IPS-15b (cell line): ENCODE measurements around the gene TIPARP.
"Not testable (repeated sequence)": the region's sequence is repeated elsewhere in the genome, so short reads cannot be mapped to it uniquely, and the experiment has no call there.

Experiments
- H3K27me3 ChIP-seq: one replicate; pipeline ENCODE4 v1.6.1; 2013; ENCODE audit warnings: low read length; ENCODE audit not compliant: control insufficient read depth, insufficient read depth
- H3K36me3 ChIP-seq: one replicate; pipeline ENCODE4 v1.6.1; 2013; ENCODE audit warnings: low read length; ENCODE audit not compliant: control insufficient read depth, insufficient read depth
- H3K4me1 ChIP-seq: one replicate; pipeline ENCODE4 v1.6.1; 2013; ENCODE audit warnings: mild to moderate bottlenecking, low read length; ENCODE audit not compliant: control insufficient read depth, insufficient read depth
- H3K4me3 ChIP-seq: one replicate; pipeline ENCODE4 v1.5.1; 2013; ENCODE audit warnings: low read depth, low read length
- H3K9ac ChIP-seq: one replicate; pipeline ENCODE4 v1.6.1; 2013; ENCODE audit warnings: low read depth, mild to moderate bottlenecking, low read length
- H3K9me3 ChIP-seq: one replicate; pipeline ENCODE4 v1.6.1; 2013; ENCODE audit warnings: mild to moderate bottlenecking, low read length; ENCODE audit not compliant: control insufficient read depth, insufficient read depth

Gene TIPARP

GRCh38 chr3:156737049-156737448, 62.7 kb downstream of the TIPARP start:
- not testable (repeated sequence) for H3K9ac ChIP-seq, H3K36me3 ChIP-seq, H3K4me1 ChIP-seq, H3K9me3 ChIP-seq, H3K27me3 ChIP-seq, H3K4me3 ChIP-seq

- no peaks in the 10 kb centered on the region for H3K36me3 ChIP-seq
- H3K9me3 ChIP-seq, result no peaks in the 10 kb centered on the region
- H3K27me3 ChIP-seq, result no peaks in the 10 kb centered on the region
- H3K4me3 ChIP-seq, result no peak overlapping the region
- H3K4me1 ChIP-seq, result no peaks in the 10 kb centered on the region
- no peak overlapping the region for H3K9ac ChIP-seq
These were observed 63.9 kb downstream of the TIPARP start for GRCh38 chr3:156738251-156738650.

GRCh38 chr3:156739976-156740375, 65.6 kb downstream of the TIPARP start:
- H3K4me3 ChIP-seq, result no peak overlapping the region
- no peaks in the 10 kb centered on the region for H3K27me3 ChIP-seq
- H3K4me1 ChIP-seq, result no peaks in the 10 kb centered on the region
- H3K9me3 ChIP-seq, result no peaks in the 10 kb centered on the region
- H3K36me3 ChIP-seq, result no peaks in the 10 kb centered on the region
- H3K9ac ChIP-seq, result no peak overlapping the region

GRCh38 chr3:156740581-156740980, 66.2 kb downstream of the TIPARP start:
- H3K4me1 ChIP-seq, H3K9me3 ChIP-seq, H3K27me3 ChIP-seq, H3K36me3 ChIP-seq, H3K9ac ChIP-seq, H3K4me3 ChIP-seq: not testable (repeated sequence)

GRCh38 chr3:156741935-156742334, 67.5 kb downstream of the TIPARP start:
- Histone ChIP-seq H3K36me3 (no peaks in the 10 kb centered on the region), H3K27me3 (no peaks in the 10 kb centered on the region), H3K9ac (no peak overlapping the region), H3K4me1 (no peaks in the 10 kb centered on the region), H3K4me3 (no peak overlapping the region), H3K9me3 (no peaks in the 10 kb centered on the region)

- Histone ChIP-seq H3K4me3 (no peak overlapping the region), H3K27me3 (no peaks in the 10 kb centered on the region), H3K9me3 (no peaks in the 10 kb centered on the region), H3K36me3 (no peaks in the 10 kb centered on the region), H3K9ac (no peak overlapping the region), H3K4me1 (no peaks in the 10 kb centered on the region)
These were observed 68.0 kb downstream of the TIPARP start for GRCh38 chr3:156742401-156742800.

- Histone ChIP-seq H3K9me3 (no peaks in the 10 kb centered on the region), H3K27me3 (no peaks in the 10 kb centered on the region), H3K36me3 (no peaks in the 10 kb centered on the region), H3K4me1 (no peaks in the 10 kb centered on the region), H3K9ac (no peak overlapping the region), H3K4me3 (no peak overlapping the region)
These were observed 69.5 kb downstream of the TIPARP start for GRCh38 chr3:156743859-156744258.

GRCh38 chr3:156744631-156745030, 70.2 kb downstream of the TIPARP start:
- Histone ChIP-seq H3K4me3 (no peak overlapping the region), H3K4me1 (no peaks in the 10 kb centered on the region), H3K27me3 (no peaks in the 10 kb centered on the region), H3K36me3 (no peaks in the 10 kb centered on the region), H3K9ac (no peak overlapping the region), H3K9me3 (no peaks in the 10 kb centered on the region)

- H3K9ac ChIP-seq, result no peak overlapping the region
- H3K36me3 ChIP-seq, result no peaks in the 10 kb centered on the region
- H3K27me3 ChIP-seq, result no peaks in the 10 kb centered on the region
- H3K4me1 ChIP-seq, result peaks cover 9% of the 10 kb centered on the region
- H3K4me3 ChIP-seq, result no peak overlapping the region
- no peaks in the 10 kb centered on the region for H3K9me3 ChIP-seq
These were observed 71.4 kb downstream of the TIPARP start for GRCh38 chr3:156745766-156746165.

- no peaks in the 10 kb centered on the region for H3K36me3 ChIP-seq
- H3K27me3 ChIP-seq, result no peaks in the 10 kb centered on the region
- H3K4me3 ChIP-seq, result no peak overlapping the region
- no peaks in the 10 kb centered on the region for H3K9me3 ChIP-seq
- H3K9ac ChIP-seq, result no peak overlapping the region
- peaks cover 19% of the 10 kb centered on the region for H3K4me1 ChIP-seq
These were observed 72.7 kb downstream of the TIPARP start for GRCh38 chr3:156747046-156747445.

- Histone ChIP-seq H3K9ac (no peak overlapping the region), H3K27me3 (no peaks in the 10 kb centered on the region), H3K36me3 (no peaks in the 10 kb centered on the region), H3K4me3 (no peak overlapping the region), H3K4me1 (peaks cover 19% of the 10 kb centered on the region), H3K9me3 (no peaks in the 10 kb centered on the region)
These were observed 74.9 kb downstream of the TIPARP start for GRCh38 chr3:156749244-156749643.

GRCh38 chr3:156750191-156750873, 75.9 kb downstream of the TIPARP start:
- Histone ChIP-seq H3K4me1 (peaks cover 19% of the 10 kb centered on the region), H3K9ac (no peak overlapping the region), H3K27me3 (no peaks in the 10 kb centered on the region), H3K9me3 (no peaks in the 10 kb centered on the region), H3K4me3 (no peak overlapping the region), H3K36me3 (no peaks in the 10 kb centered on the region)
